ENCODE measurements around the gene CAMKMT.

CAMKMT gene

GRCh38 chr2:44805401-44806235 is 443.9 kb downstream of the CAMKMT start:
- no peak for DNase-seq (ENCODE audit: low read depth, low spot score)
- Histone ChIP-seq H3K9ac (ENCODE audit: insufficient read length, low read depth) (peak overlapping the region; percentile 42), H3K36me3 (ENCODE audit: insufficient read depth, insufficient read length, low read length) (no peaks in the 10 kb centered on the region), H3K27me3 (ENCODE audit: insufficient read depth, insufficient read length) (peaks cover 92% of the 10 kb centered on the region), H3K4me3 (ENCODE audit: insufficient read length, low read depth) (no peak overlapping the region), H3K9me3 (ENCODE audit: insufficient read depth, low read length) (no peaks in the 10 kb centered on the region), H3K4me1 (ENCODE audit: insufficient read depth, insufficient read length) (peaks cover 10% of the 10 kb centered on the region)
- TF ChIP-seq SUZ12 (IDR thresholded peaks at IDR 0.05; ENCODE audit: extremely low read depth, insufficient read depth, insufficient read length) (peak; percentile 44), ZNF274 (IDR thresholded peaks at IDR 0.05; ENCODE audit: low read depth, low read length) (no peak)

DNA sequence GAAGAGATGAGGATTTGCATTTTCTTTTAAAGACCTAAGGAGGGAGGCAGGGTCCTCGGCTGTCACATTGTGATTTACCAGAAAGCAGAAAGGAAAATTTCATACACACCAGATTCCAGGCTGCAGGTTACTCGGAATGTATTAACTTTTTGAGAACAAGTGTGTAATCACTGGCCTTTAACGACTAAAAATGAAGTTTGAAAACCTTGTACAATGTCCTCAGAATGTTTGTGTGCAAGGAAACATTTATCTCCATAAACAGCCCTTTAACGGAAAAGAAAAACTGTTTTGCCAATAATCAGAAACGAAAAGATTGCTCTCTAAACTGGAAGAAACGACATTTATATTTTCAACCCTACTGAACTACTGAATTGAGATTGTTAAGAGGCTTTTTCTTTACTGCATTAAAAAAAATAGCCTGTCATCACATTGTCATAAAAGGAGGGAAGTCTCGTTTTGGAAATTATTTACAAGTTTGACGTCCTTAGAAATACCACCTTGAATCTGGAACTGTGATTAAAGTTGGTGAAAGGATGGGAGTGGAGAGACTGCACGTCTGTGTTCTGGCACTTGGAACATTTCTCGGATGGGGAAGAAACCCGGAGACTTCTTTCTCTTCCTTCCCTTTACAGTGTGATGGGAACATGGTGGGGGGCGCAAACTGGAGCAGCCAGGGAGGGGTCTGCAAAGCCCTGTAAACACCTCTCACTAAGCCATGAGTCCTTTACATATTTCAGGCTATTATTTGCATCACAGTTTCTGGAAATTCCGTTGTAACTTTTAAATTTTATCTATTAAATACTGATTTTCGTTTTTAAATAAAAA is 445.7 kb downstream of the CAMKMT start:
- Histone ChIP-seq H3K4me1 (ENCODE audit: insufficient read depth, insufficient read length) (peaks cover 6% of the 10 kb centered on the region), H3K27me3 (ENCODE audit: insufficient read depth, insufficient read length) (peaks cover 77% of the 10 kb centered on the region), H3K4me3 (ENCODE audit: insufficient read length, low read depth) (no peak overlapping the region), H3K9me3 (ENCODE audit: insufficient read depth, low read length) (no peaks in the 10 kb centered on the region), H3K9ac (ENCODE audit: insufficient read length, low read depth) (no peak overlapping the region), H3K36me3 (ENCODE audit: insufficient read depth, insufficient read length, low read length) (no peaks in the 10 kb centered on the region)
- DNase-seq (ENCODE audit: low read depth, low spot score): no peak
- no peak for TF ChIP-seq YY1 (IDR thresholded peaks at IDR 0.05; ENCODE audit: insufficient read depth, insufficient read length)
- no peak for TF ChIP-seq ZNF274 (IDR thresholded peaks at IDR 0.05; ENCODE audit: low read depth, low read length)
- TF ChIP-seq SUZ12 (IDR thresholded peaks at IDR 0.05; ENCODE audit: extremely low read depth, insufficient read depth, insufficient read length): no peak

GRCh38 chr2:44810892-44811530 is 449.3 kb downstream of the CAMKMT start:
- Histone ChIP-seq H3K27me3 (ENCODE audit: insufficient read depth, insufficient read length) (peaks cover 45% of the 10 kb centered on the region), H3K9me3 (ENCODE audit: insufficient read depth, low read length) (no peaks in the 10 kb centered on the region), H3K9ac (ENCODE audit: insufficient read length, low read depth) (no peak overlapping the region), H3K4me1 (ENCODE audit: insufficient read depth, insufficient read length) (no peaks in the 10 kb centered on the region), H3K4me3 (ENCODE audit: insufficient read length, low read depth) (no peak overlapping the region), H3K36me3 (ENCODE audit: insufficient read depth, insufficient read length, low read length) (no peaks in the 10 kb centered on the region)
- no peak for DNase-seq (ENCODE audit: low read depth, low spot score)
- TF ChIP-seq ZNF274 (IDR thresholded peaks at IDR 0.05; ENCODE audit: low read depth, low read length): no peak
- TF ChIP-seq SUZ12 (IDR thresholded peaks at IDR 0.05; ENCODE audit: extremely low read depth, insufficient read depth, insufficient read length): no peak
- TF ChIP-seq YY1 (IDR thresholded peaks at IDR 0.05; ENCODE audit: insufficient read depth, insufficient read length): no peak

DNA sequence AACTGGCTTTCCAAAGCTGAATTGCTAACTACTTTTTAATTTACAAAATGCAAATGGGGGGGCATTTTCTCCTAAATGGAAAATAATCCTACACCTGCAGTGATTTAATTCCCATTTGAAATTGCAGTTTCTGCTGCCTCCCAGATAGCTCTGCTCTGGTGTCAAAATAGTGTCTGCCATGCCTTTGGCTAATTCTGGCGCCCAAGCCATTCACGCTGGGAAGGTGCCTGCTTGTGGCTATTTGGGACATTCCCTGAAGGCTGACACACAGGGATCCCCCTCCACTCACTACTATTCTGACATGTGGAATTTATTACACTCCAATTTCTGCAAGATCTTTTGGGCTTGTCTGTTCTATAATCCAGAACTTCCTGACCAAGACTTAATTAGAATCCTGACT is 451.4 kb downstream of the CAMKMT start:
- no peaks in the 10 kb centered on the region for H3K9me3 ChIP-seq (ENCODE audit: insufficient read depth, low read length)
- H3K27me3 ChIP-seq (ENCODE audit: insufficient read depth, insufficient read length): peaks cover 23% of the 10 kb centered on the region
- no peaks in the 10 kb centered on the region for H3K36me3 ChIP-seq (ENCODE audit: insufficient read depth, insufficient read length, low read length)
- DNase-seq (ENCODE audit: low read depth, low spot score): no peak
- H3K4me1 ChIP-seq (ENCODE audit: insufficient read depth, insufficient read length): no peaks in the 10 kb centered on the region
- no peak overlapping the region for H3K4me3 ChIP-seq (ENCODE audit: insufficient read length, low read depth)
- H3K9ac ChIP-seq (ENCODE audit: insufficient read length, low read depth): no peak overlapping the region
- TF ChIP-seq SUZ12 (IDR thresholded peaks at IDR 0.05; ENCODE audit: extremely low read depth, insufficient read depth, insufficient read length) (no peak), YY1 (IDR thresholded peaks at IDR 0.05; ENCODE audit: insufficient read depth, insufficient read length) (no peak), ZNF274 (IDR thresholded peaks at IDR 0.05; ENCODE audit: low read depth, low read length) (no peak)

DNA sequence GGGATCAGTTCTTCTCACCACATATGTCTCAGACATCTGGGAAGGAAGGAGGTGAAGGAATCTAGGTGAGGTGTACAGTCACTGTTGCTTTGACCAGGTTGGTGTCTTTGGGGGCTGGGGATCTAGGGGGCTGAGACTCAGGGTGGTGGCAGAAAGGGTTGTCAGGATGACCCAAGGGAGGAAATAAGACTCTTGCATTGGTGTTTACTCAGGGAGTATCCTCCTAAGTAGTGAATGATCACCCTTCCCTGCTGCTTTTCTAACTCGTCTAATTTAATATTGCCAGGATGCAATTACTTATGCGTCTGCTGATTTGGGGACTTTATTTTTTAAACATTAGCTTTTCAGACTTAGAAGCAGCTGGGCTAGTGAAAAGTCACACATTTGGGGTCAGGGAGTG is 451.9 kb downstream of the CAMKMT start:
- H3K4me1 ChIP-seq (ENCODE audit: insufficient read depth, insufficient read length): no peaks in the 10 kb centered on the region
- no peak for TF ChIP-seq YY1 (IDR thresholded peaks at IDR 0.05; ENCODE audit: insufficient read depth, insufficient read length)
- no peak for TF ChIP-seq ZNF274 (IDR thresholded peaks at IDR 0.05; ENCODE audit: low read depth, low read length)
- TF ChIP-seq SUZ12 (IDR thresholded peaks at IDR 0.05; ENCODE audit: extremely low read depth, insufficient read depth, insufficient read length): no peak
- no peak overlapping the region for H3K9ac ChIP-seq (ENCODE audit: insufficient read length, low read depth)
- no peak overlapping the region for H3K4me3 ChIP-seq (ENCODE audit: insufficient read length, low read depth)
- no peaks in the 10 kb centered on the region for H3K9me3 ChIP-seq (ENCODE audit: insufficient read depth, low read length)
- no peaks in the 10 kb centered on the region for H3K36me3 ChIP-seq (ENCODE audit: insufficient read depth, insufficient read length, low read length)
- DNase-seq (ENCODE audit: low read depth, low spot score): no peak
- peaks cover 18% of the 10 kb centered on the region for H3K27me3 ChIP-seq (ENCODE audit: insufficient read depth, insufficient read length)

DNA sequence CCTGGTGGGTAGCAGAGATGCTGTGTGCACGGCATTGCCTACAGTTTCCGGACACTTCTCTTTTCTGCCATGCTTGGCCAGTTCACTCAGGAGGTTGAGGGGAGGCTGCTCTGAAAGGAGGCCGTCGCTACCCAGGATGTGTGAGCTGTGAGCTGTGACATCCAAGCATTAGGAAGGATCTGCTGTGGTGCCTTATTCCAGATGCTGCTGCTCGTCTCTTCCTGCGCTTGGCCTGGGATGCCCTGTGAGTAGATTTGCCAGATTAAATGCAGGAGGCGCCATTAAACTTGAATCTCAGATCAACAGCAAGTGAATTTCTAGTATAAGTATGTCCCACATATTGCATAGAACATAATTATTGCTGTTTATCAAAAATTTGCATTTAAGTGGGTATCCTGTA is 455.5 kb downstream of the CAMKMT start:
- Histone ChIP-seq H3K36me3 (ENCODE audit: insufficient read depth, insufficient read length, low read length) (no peaks in the 10 kb centered on the region), H3K27me3 (ENCODE audit: insufficient read depth, insufficient read length) (no peaks in the 10 kb centered on the region), H3K4me1 (ENCODE audit: insufficient read depth, insufficient read length) (no peaks in the 10 kb centered on the region), H3K9ac (ENCODE audit: insufficient read length, low read depth) (no peak overlapping the region), H3K4me3 (ENCODE audit: insufficient read length, low read depth) (no peak overlapping the region), H3K9me3 (ENCODE audit: insufficient read depth, low read length) (no peaks in the 10 kb centered on the region)
- TF ChIP-seq SUZ12 (IDR thresholded peaks at IDR 0.05; ENCODE audit: extremely low read depth, insufficient read depth, insufficient read length): no peak
- no peak for DNase-seq (ENCODE audit: low read depth, low spot score)

All from NT2/D1 (cell line).